H1 (cell line): ENCODE data around the gene LRRFIP1. TPM values are rescaled to one million over a fixed set of nuclear protein-coding genes. Genes with fewer than 3 reads are reported as not detected.

Source experiments
- CTCF ChIA-PET: fragments of 300-600 bp; sonication (Branson Sonifier 250); formaldehyde crosslinking; loops from one replicate; lab custom pipeline; 2021; ENCODE audit not compliant: partially characterized antibody; lab: Charles Lee
- POLR2A ChIA-PET: fragments of 300-600 bp; sonication (Branson Sonifier 250); formaldehyde crosslinking; loops from one replicate; lab custom pipeline; 2021; ENCODE audit warnings: inconsistent platforms; ENCODE audit not compliant: partially characterized antibody; lab: Charles Lee
- DNase-seq, 2 experiments: peaks; one replicate each; pipeline versions ENCODE4 v3.0.0 to v3.0.0-alpha.2; 2010 to 2022; ENCODE audit warnings: low spot score in 2 of 2, low read depth in 1 of 2, mixed read lengths in 1 of 2
- FAIRE-seq: peaks from 2 replicates; lab custom pipeline; 2011; peaks lifted over from hg19 to GRCh38; lab: Jason Lieb, UNC
- H2AFZ ChIP-seq: 2 replicates; pipeline ENCODE4 v1.8.1; 2012; ENCODE audit warnings: low read length, inconsistent platforms
- H2AK5ac ChIP-seq: 2 replicates; pipeline ENCODE4 v1.6.1; 2013; ENCODE audit warnings: low read depth, low read length
- H2BK120ac ChIP-seq: replicated peaks from 2 replicates; pipeline ENCODE3; 2013; ENCODE audit warnings: low read depth, low read length, inconsistent platforms
- H2BK12ac ChIP-seq: 2 replicates; pipeline ENCODE4 v1.6.1; 2013; ENCODE audit warnings: low read depth, low read length
- H2BK15ac ChIP-seq: 2 replicates; pipeline ENCODE4 v1.6.1; 2013; ENCODE audit warnings: low read length
- H2BK20ac ChIP-seq: 2 replicates; pipeline ENCODE4 v1.6.1; 2013; ENCODE audit warnings: low read length
- H2BK5ac ChIP-seq: 2 replicates; pipeline ENCODE4 v1.6.1; 2013; ENCODE audit warnings: low read depth, low read length
- H3K14ac ChIP-seq: 2 replicates; pipeline ENCODE4 v1.6.1; 2013; ENCODE audit warnings: inconsistent platforms; ENCODE audit not compliant: insufficient read length
- H3K18ac ChIP-seq: 2 replicates; pipeline ENCODE4 v1.6.1; 2013; ENCODE audit warnings: low read length; ENCODE audit errors: extremely low read depth
- H3K23ac ChIP-seq: 2 replicates; pipeline ENCODE4 v1.6.1; 2013; ENCODE audit warnings: inconsistent platforms; ENCODE audit not compliant: insufficient read length
- H3K23me2 ChIP-seq: 2 replicates; pipeline ENCODE4 v1.6.1; 2013; ENCODE audit warnings: low read depth, low read length
- H3K27ac ChIP-seq: 2 replicates; pipeline ENCODE4 v1.6.1; 2011; ENCODE audit warnings: low read depth, low read length, inconsistent platforms
- H3K27me3 ChIP-seq, 4 experiments: replicated peaks in 1 of 4; 1 replicate in 1 of 4; 2 replicates in 3 of 4; pipeline versions ENCODE4 v1.6.1 to v1.8.1; 2011 to 2013; ENCODE audit warnings: low read length in 3 of 4, mild to moderate bottlenecking in 3 of 4, inconsistent platforms in 2 of 4, mixed read lengths in 2 of 4, moderate library complexity in 1 of 4; ENCODE audit not compliant: control insufficient read depth in 3 of 4, insufficient read depth in 3 of 4; ENCODE audit errors: extremely low read depth in 1 of 4
- H3K36me3 ChIP-seq, 4 experiments: 2 replicates each; pipeline versions ENCODE4 v1.6.1 to v1.8.1; 2011 to 2013; ENCODE audit warnings: mild to moderate bottlenecking in 4 of 4, low read length in 3 of 4, moderate library complexity in 2 of 4, control low read depth in 1 of 4, inconsistent platforms in 1 of 4; ENCODE audit not compliant: insufficient read depth in 4 of 4, control insufficient read depth in 2 of 4
- H3K4ac ChIP-seq: replicated peaks from 2 replicates; pipeline ENCODE3; 2013; ENCODE audit warnings: low read length, low read depth, mixed read lengths, inconsistent platforms; ENCODE audit not compliant: insufficient read length
- H3K4me1 ChIP-seq, 4 experiments: replicated peaks in 1 of 4; 1 replicate in 1 of 4; 2 replicates in 3 of 4; pipeline versions ENCODE4 v1.6.1 to v1.8.1; 2011 to 2013; ENCODE audit warnings: low read length in 3 of 4, inconsistent platforms in 2 of 4, mixed read lengths in 1 of 4; ENCODE audit not compliant: insufficient read depth in 4 of 4, control insufficient read depth in 3 of 4
- H3K4me2 ChIP-seq, 2 experiments: 2 replicates each; pipeline versions ENCODE4 v1.6.1 to v1.8.1; 2011 to 2013; ENCODE audit warnings: low read depth in 2 of 2, low read length in 2 of 2, control low read depth in 1 of 2, inconsistent platforms in 1 of 2, mild to moderate bottlenecking in 1 of 2; ENCODE audit not compliant: insufficient read depth in 1 of 2
- H3K4me3 ChIP-seq, 4 experiments: fragments of 200-600, 300-600 bp in 1 of 4; sonication (generic), shearing (Covaris generic), sonication (Bioruptor Twin) in 1 of 4; 2 replicates each; pipeline versions ENCODE4 v1.5.1 to v1.8.1; 2011 to 2016; ENCODE audit warnings: low read length in 4 of 4, low read depth in 3 of 4, control low read depth in 2 of 4, inconsistent platforms in 2 of 4, mild to moderate bottlenecking in 2 of 4, mixed read lengths in 1 of 4, moderate library complexity in 1 of 4; ENCODE audit not compliant: insufficient read depth in 2 of 4; ENCODE audit errors: extremely low read depth in 1 of 4
- H3K56ac ChIP-seq: replicated peaks from 2 replicates; pipeline ENCODE3; 2013; ENCODE audit warnings: low read depth, mild to moderate bottlenecking, mixed read lengths, low read length, inconsistent platforms; ENCODE audit not compliant: insufficient read length
- H3K79me1 ChIP-seq: 2 replicates; pipeline ENCODE4 v1.6.1; 2013; ENCODE audit warnings: low read depth, low read length, control low read depth
- H3K79me2 ChIP-seq, 2 experiments: 2 replicates each; pipeline versions ENCODE4 v1.6.1 to v1.8.1; 2012 to 2013; ENCODE audit warnings: low read length in 2 of 2, mild to moderate bottlenecking in 2 of 2, inconsistent platforms in 1 of 2; ENCODE audit not compliant: insufficient read depth in 2 of 2, control insufficient read depth in 1 of 2
- H3K9ac ChIP-seq, 4 experiments: replicated peaks in 1 of 4; 1 replicate in 1 of 4; 2 replicates in 3 of 4; pipeline versions ENCODE4 v1.6.1 to v1.8.1; 2011 to 2013; ENCODE audit warnings: low read depth in 3 of 4, low read length in 3 of 4, control low read depth in 2 of 4, mild to moderate bottlenecking in 2 of 4, moderate library complexity in 2 of 4, inconsistent platforms in 1 of 4; ENCODE audit errors: extremely low read depth in 1 of 4
- H3K9me3 ChIP-seq, 2 experiments: 2 replicates each; pipeline versions ENCODE4 v1.6.1 to v1.8.1; 2012 to 2013; ENCODE audit warnings: mild to moderate bottlenecking in 2 of 2, moderate library complexity in 2 of 2, control low read depth in 1 of 2, inconsistent platforms in 1 of 2, low read depth in 1 of 2, low read length in 1 of 2, mixed read lengths in 1 of 2; ENCODE audit not compliant: insufficient read depth in 2 of 2
- H4K20me1 ChIP-seq, 2 experiments: replicated peaks in 1 of 2; 2 replicates each; pipeline versions ENCODE3 to v1.8.1; 2011 to 2013; ENCODE audit warnings: inconsistent platforms in 2 of 2, low read length in 2 of 2, mild to moderate bottlenecking in 1 of 2; ENCODE audit not compliant: insufficient read depth in 2 of 2, control insufficient read depth in 1 of 2
- H4K5ac ChIP-seq: 2 replicates; pipeline ENCODE4 v1.6.1; 2013; ENCODE audit warnings: low read length, low read depth, mixed read lengths, inconsistent platforms; ENCODE audit not compliant: insufficient read length
- H4K8ac ChIP-seq: 2 replicates; pipeline ENCODE4 v1.8.0; 2013; ENCODE audit warnings: mild to moderate bottlenecking, moderate library complexity, low read length, inconsistent platforms; ENCODE audit not compliant: insufficient read depth; ENCODE audit errors: extremely low read depth
- H4K91ac ChIP-seq: replicated peaks from 2 replicates; pipeline ENCODE3; 2013; ENCODE audit warnings: low read length, mixed read lengths, inconsistent platforms; ENCODE audit not compliant: insufficient read length
- BCL11A ChIP-seq, 2 experiments: IDR thresholded peaks; one replicate each; pipeline ENCODE4 v1.6.1; 2011; ENCODE audit warnings: low read depth in 2 of 2, low read length in 2 of 2, mild to moderate bottlenecking in 2 of 2
- BRCA1 ChIP-seq: IDR thresholded peaks from 2 replicates; pipeline ENCODE4 v1.6.1; 2012; ENCODE audit warnings: low read depth, low read length, improper control_type of control experiment
- CBX5 ChIP-seq: fragments of 300-800, 300-1000 bp; sonication (generic); IDR thresholded peaks from 2 replicates; pipeline ENCODE4 v1.7.1; 2016; ENCODE audit warnings: antibody characterized with exemption, low read length, low read depth
- HDAC2 ChIP-seq, 2 experiments: fragments of 300-600 bp in 1 of 2; sonication (generic) in 1 of 2; IDR thresholded peaks; 2 replicates each; pipeline ENCODE4 v1.6.1; 2011 to 2012; ENCODE audit warnings: low read depth in 2 of 2, low read length in 2 of 2, mild to moderate bottlenecking in 2 of 2, moderate library complexity in 2 of 2, borderline replicate concordance in 1 of 2, inconsistent platforms in 1 of 2
- HDAC6 ChIP-seq: IDR thresholded peaks from one replicate; pipeline ENCODE4 v1.7.1; 2012; ENCODE audit warnings: low read depth, mild to moderate bottlenecking, inconsistent platforms, low read length, moderate library complexity
- MAX ChIP-seq: IDR thresholded peaks from 2 replicates; pipeline ENCODE4 v1.6.1; 2012; ENCODE audit warnings: inconsistent platforms
- SRF ChIP-seq: IDR thresholded peaks from 2 replicates; pipeline ENCODE4 v1.6.1; 2011; ENCODE audit warnings: mild to moderate bottlenecking, low read depth, low read length, moderate library complexity
- TBP ChIP-seq: IDR thresholded peaks from 2 replicates; pipeline ENCODE4 v1.6.1; 2011; ENCODE audit warnings: low read depth, low read length, improper control_type of control experiment
- USF2 ChIP-seq: IDR thresholded peaks from 2 replicates; pipeline ENCODE4 v1.6.1; 2011; ENCODE audit warnings: low read length, improper control_type of control experiment
- WGBS, 2 experiments: shearing (Covaris generic) in 1 of 2; methylation state at CpG; one replicate each; pipeline versions ENCODE4 v1.1.6 to v1.1.7; 2013 to 2015; ENCODE audit warnings: low lambda C conversion rate in 2 of 2, mixed read lengths in 2 of 2, inconsistent platforms in 1 of 2, low coverage in 1 of 2, missing lambda C conversion rate in 1 of 2; ENCODE audit not compliant: insufficient replicate concordance in 2 of 2, insufficient coverage in 1 of 2, insufficient read length in 1 of 2; ENCODE audit errors: extremely low coverage in 1 of 2, missing lambda C conversion rate in 1 of 2; 5-methylcytosine and 5-hydroxymethylcytosine counted together
- polyA plus RNA-seq, 7 experiments: library from polyadenylated mRNA; depleted of rRNA in 3 of 7; stranded (reverse) in 5 of 7; unstranded in 2 of 7; fragments of >200 nt in 5 of 7; fragments of 200-250 nt in 2 of 7; gene quantifications; 1 replicate in 5 of 7; 2 replicates in 1 of 7; 4 replicates in 1 of 7; pipeline versions ENCODE4 v1.2.1 to v1.2.3, GENCODE V29; 2011 to 2013; ENCODE audit warnings: missing spikeins in 2 of 7, mixed read lengths in 2 of 7
- total RNA-seq: library from RNA; stranded (reverse); fragmentation: NEBNext Ultra II Directional; extraction: Animal tissue kit (Norgen Biotek cat#: 25700); gene quantifications from 2 replicates; pipeline ENCODE4 v1.2.1, GENCODE V29; 2021

LRRFIP1 gene
- total and polyA plus RNA-seq, 2 of the 8 experiments (the other 6 are each of a cell fraction or from before 2014, with no cell fraction given), result 12.1 to 75.8 TPM

GRCh38 chr2:237625777-237626176, 1.6 kb upstream of the LRRFIP1 start:
- Histone ChIP-seq H2BK15ac (peak overlapping the region; percentile 93; the same call in 1 of the 2 replicates), H2BK20ac (no peak overlapping the region), H3K27ac (no peak overlapping the region), H2BK5ac (peak overlapping the region; percentile 16; the same call in 1 of the 2 replicates), H3K23me2 (peaks cover 5% of the 10 kb centered on the region), H3K36me3 (no peaks in the 10 kb centered on the region), H3K4me3 (no peak overlapping the region), H2AK5ac (peak overlapping the region; percentile 77; the same call in 1 of the 2 replicates), H4K91ac (no peak overlapping the region), H4K20me1 (peaks cover 0 to 2% of the 10 kb centered on the region in 2 experiments), H3K9me3 (no peaks in the 10 kb centered on the region), H3K56ac (no peak overlapping the region), H2AFZ (no peak overlapping the region), H4K5ac (no peak overlapping the region), H4K8ac (no peak overlapping the region), H2BK120ac (no peak overlapping the region), H3K9ac (no peak overlapping the region), H2BK12ac (peak overlapping the region; percentile 70), H3K23ac (no peak overlapping the region), H3K4me1 (peaks cover 0 to 13% (median 8%) of the 10 kb centered on the region in 4 experiments; a peak in 5 of 7 replicates), H3K14ac (no peak overlapping the region), H3K79me1 (peaks cover 2% of the 10 kb centered on the region), H3K79me2 (peaks cover 0 to 12% of the 10 kb centered on the region in 2 experiments; a peak in 2 of 4 replicates), H3K27me3 (peaks cover 0 to 31% (median 24%) of the 10 kb centered on the region in 4 experiments; a peak in 6 of 7 replicates), H3K4ac (no peak overlapping the region), H3K4me2 (no peak overlapping the region; a peak in 1 of 4 replicates), H3K18ac (no peak overlapping the region)
- POLR2A ChIA-PET, result interaction anchor here (2.0 to 6.7 kb wide), 4 partner anchors 11 to 49 kb away, joined by 7 to 42 read pairs (median 10); no protein-coding TSS in a partner anchor
- TF ChIP-seq HDAC2 (IDR thresholded peaks at IDR 0.05; ENCODE audit: borderline replicate concordance in 1 of 2, low read depth in 2 of 2, low read length in 2 of 2) (no peak), CBX5 (no peak), USF2 (no peak), HDAC6 (no peak), MAX (no peak), TBP (no peak), BRCA1 (no peak), SRF (no peak), BCL11A (IDR thresholded peaks at IDR 0.05; ENCODE audit: low read depth in 2 of 2, low read length in 2 of 2) (no peak)
- WGBS, 2 experiments, result 64% methylated on average over 6 of the region's 6 CpGs; no CpG with 5 or more reads in 1 of the 2 experiments
- FAIRE-seq (no peak), DNase-seq (no peak)
- CTCF ChIA-PET, result interaction anchor here (0.8 to 2.4 kb wide), 7 partner anchors 8 to 120 kb away, joined by 3 to 12 read pairs (median 4); no protein-coding TSS in a partner anchor
